Neuronal stem cell (in vitro differentiated cells): Measurements from ENCODE around the gene TBX19. TPM values are rescaled to one million over a fixed set of nuclear protein-coding genes. Genes with fewer than 3 reads are reported as not detected.

ENCODE experiments used
- DNase-seq: peaks from one replicate; pipeline ENCODE4 v3.0.0-alpha.2; 2013; ENCODE audit warnings: low spot score
- H2AFZ ChIP-seq: one replicate; pipeline ENCODE4 v1.6.1; 2013; ENCODE audit warnings: mild to moderate bottlenecking, low read length, inconsistent platforms
- H2AK5ac ChIP-seq: 2 replicates; pipeline ENCODE4 v1.6.1; 2013; ENCODE audit warnings: low read depth, mild to moderate bottlenecking, inconsistent platforms, low read length, moderate library complexity, mixed read lengths
- H2BK120ac ChIP-seq: 2 replicates; pipeline ENCODE4 v1.6.1; 2013; ENCODE audit warnings: low read depth, mild to moderate bottlenecking, inconsistent platforms, low read length, moderate library complexity, mixed read lengths
- H2BK12ac ChIP-seq: one replicate; pipeline ENCODE4 v1.6.1; 2013; ENCODE audit warnings: low read length, inconsistent platforms
- H2BK15ac ChIP-seq: 2 replicates; pipeline ENCODE4 v1.6.1; 2013; ENCODE audit warnings: mild to moderate bottlenecking, low read length, inconsistent platforms, mixed read lengths
- H2BK5ac ChIP-seq: one replicate; pipeline ENCODE4 v1.6.1; 2013; ENCODE audit warnings: inconsistent platforms, mild to moderate bottlenecking, low read length, moderate library complexity
- H3K14ac ChIP-seq: one replicate; pipeline ENCODE4 v1.6.1; 2013; ENCODE audit warnings: low read length, inconsistent platforms
- H3K18ac ChIP-seq: 2 replicates; pipeline ENCODE4 v1.6.1; 2013; ENCODE audit warnings: low read length, inconsistent platforms
- H3K23ac ChIP-seq: 2 replicates; pipeline ENCODE4 v1.6.1; 2013; ENCODE audit warnings: low read depth, mild to moderate bottlenecking, mixed read lengths, low read length, inconsistent platforms; ENCODE audit not compliant: poor library complexity
- H3K27ac ChIP-seq: replicated peaks from 3 replicates; pipeline ENCODE4 v1.5.1; 2013; ENCODE audit warnings: low read length, inconsistent platforms
- H3K27me3 ChIP-seq, 3 experiments: 2 replicates each; pipeline ENCODE4 v1.6.1; 2013; ENCODE audit warnings: low read length in 3 of 3, mild to moderate bottlenecking in 2 of 3, inconsistent platforms in 1 of 3, low read depth in 1 of 3, mixed read lengths in 1 of 3, moderate library complexity in 1 of 3; ENCODE audit not compliant: control insufficient read depth in 3 of 3, insufficient read depth in 3 of 3
- H3K36me3 ChIP-seq, 2 donors: replicated peaks in 1 of 2; 2 replicates each; pipeline ENCODE4 v1.6.1; 2013; ENCODE audit warnings: low read length in 2 of 2; ENCODE audit not compliant: control insufficient read depth in 2 of 2, insufficient read depth in 2 of 2
- H3K4ac ChIP-seq: 2 replicates; pipeline ENCODE4 v1.6.1; 2013; ENCODE audit warnings: inconsistent platforms, mild to moderate bottlenecking, low read length, moderate library complexity
- H3K4me1 ChIP-seq, 2 donors: 1 replicate in 1 of 2; 2 replicates in 1 of 2; pipeline ENCODE4 v1.6.1; 2013; ENCODE audit warnings: low read length in 2 of 2, low read depth in 1 of 2; ENCODE audit not compliant: control insufficient read depth in 2 of 2, insufficient read depth in 1 of 2
- H3K4me2 ChIP-seq: one replicate; pipeline ENCODE4 v1.6.1; 2013; ENCODE audit warnings: mild to moderate bottlenecking, low read length, inconsistent platforms; ENCODE audit not compliant: insufficient read depth, poor library complexity, severe bottlenecking
- H3K4me3 ChIP-seq, 2 donors: 2 replicates each; pipeline ENCODE4 v1.5.1; 2013; ENCODE audit warnings: low read length in 2 of 2, mild to moderate bottlenecking in 2 of 2, inconsistent platforms in 1 of 2, moderate library complexity in 1 of 2
- H3K79me1 ChIP-seq: one replicate; pipeline ENCODE4 v1.6.1; 2013; ENCODE audit warnings: low read depth, mild to moderate bottlenecking, inconsistent platforms, low read length, moderate library complexity
- H3K9ac ChIP-seq: one replicate; pipeline ENCODE4 v1.6.1; 2013; ENCODE audit warnings: mild to moderate bottlenecking, low read depth, low read length, inconsistent platforms; ENCODE audit not compliant: poor library complexity
- H3K9me3 ChIP-seq, 2 donors: replicated peaks in 1 of 2; 2 replicates each; pipeline versions ENCODE3 to v1.6.1; 2013; ENCODE audit warnings: low read length in 2 of 2, mild to moderate bottlenecking in 2 of 2, inconsistent platforms in 1 of 2, low read depth in 1 of 2, mixed read lengths in 1 of 2, moderate library complexity in 1 of 2; ENCODE audit not compliant: control insufficient read depth in 2 of 2, insufficient read depth in 1 of 2
- H4K8ac ChIP-seq: one replicate; pipeline ENCODE4 v1.6.1; 2013; ENCODE audit warnings: low read depth, mild to moderate bottlenecking, inconsistent platforms, low read length, moderate library complexity
- H4K91ac ChIP-seq: one replicate; pipeline ENCODE4 v1.6.1; 2013; ENCODE audit warnings: low read length, low read depth, mild to moderate bottlenecking, inconsistent platforms; ENCODE audit not compliant: poor library complexity
- WGBS, 2 donors: extraction: QIAGEN DNeasy Blood & Tissue Kit; methylation state at CpG; one replicate each; pipeline ENCODE4 v1.1.7; 2013; ENCODE audit warnings: missing lambda C conversion rate in 2 of 2, mixed read lengths in 1 of 2; ENCODE audit not compliant: insufficient read length in 2 of 2, insufficient replicate concordance in 1 of 2; ENCODE audit errors: extremely low coverage in 2 of 2; 5-methylcytosine and 5-hydroxymethylcytosine counted together
- polyA plus RNA-seq, 2 experiments: library from polyadenylated mRNA; stranded (reverse); fragments of 200-250 nt; gene quantifications; one replicate each; pipeline ENCODE4 v1.2.3, GENCODE V29; 2013

TBX19 gene
- 1.2 TPM for polyA plus RNA-seq (2013, experiment 1 of 2)
- 1.3 TPM for polyA plus RNA-seq (2013, experiment 2 of 2)

- Histone ChIP-seq H2BK12ac (no peak within 1 kb of the TSS), H3K4me2 (no peak within 1 kb of the TSS), H2AK5ac (no peak within 1 kb of the TSS), H3K4ac (no peak within 1 kb of the TSS), H3K23ac (no peak within 1 kb of the TSS), H3K4me3 (no peak within 1 kb of the TSS), H2BK120ac (peak within 1 kb of the TSS; percentile 22), H3K9me3 (no peaks in the 10 kb centered on the region), H3K36me3 (no peaks in the 10 kb centered on the region), H4K8ac (no peak within 1 kb of the TSS), H3K14ac (no peak within 1 kb of the TSS), H2BK5ac (no peak within 1 kb of the TSS), H3K9ac (no peak within 1 kb of the TSS), H3K4me1 (no peaks in the 10 kb centered on the region), H3K27me3 (no peaks in the 10 kb centered on the region), H4K91ac (no peak within 1 kb of the TSS), H2AFZ (no peak within 1 kb of the TSS), H3K18ac (no peak within 1 kb of the TSS), H3K79me1 (no peaks in the 10 kb centered on the region), H3K27ac (no peak within 1 kb of the TSS), H2BK15ac (no peak within 1 kb of the TSS)
- no peak for DNase-seq
- WGBS, 2 donors = no CpG with 5 or more reads among the region's 7 CpGs
Observed at GRCh38 chr1:168280296-168280927, at the start of gene TBX19. Gene TBX19 (plus strand): TSS chr1:168280877. CDS start chr1:168281091, 214 bp downstream.

- Histone ChIP-seq H2BK120ac (no peak overlapping the region), H3K4me2 (no peak overlapping the region), H3K9ac (no peak overlapping the region), H3K23ac (no peak overlapping the region), H3K4ac (no peak overlapping the region), H4K91ac (no peak overlapping the region), H3K9me3 (no peaks in the 10 kb centered on the region), H3K27ac (no peak overlapping the region), H3K79me1 (no peaks in the 10 kb centered on the region), H2BK15ac (no peak overlapping the region), H3K27me3 (no peaks in the 10 kb centered on the region), H3K36me3 (peaks cover 8 to 94% of the 10 kb centered on the region in 2 donors), H3K18ac (no peak overlapping the region), H4K8ac (no peak overlapping the region), H2AFZ (no peak overlapping the region), H2AK5ac (no peak overlapping the region), H2BK5ac (no peak overlapping the region), H3K4me3 (no peak overlapping the region), H3K14ac (no peak overlapping the region), H2BK12ac (no peak overlapping the region), H3K4me1 (no peaks in the 10 kb centered on the region)
- no peak for DNase-seq
- WGBS, 2 donors = no CpG with 5 or more reads among the region's 8 CpGs
Observed at GRCh38 chr1:168234846-168235547, 45.7 kb upstream of the TBX19 start.

- H3K14ac ChIP-seq = no peak overlapping the region
- peaks cover 8 to 95% of the 10 kb centered on the region in 2 donors for H3K36me3 ChIP-seq
- H3K4me3 ChIP-seq = no peak overlapping the region
- no peak overlapping the region for H2BK120ac ChIP-seq
- no peak overlapping the region for H2AK5ac ChIP-seq
- H2BK12ac ChIP-seq = no peak overlapping the region
- no peak overlapping the region for H4K91ac ChIP-seq
- H3K9me3 ChIP-seq = no peaks in the 10 kb centered on the region
- H3K27me3 ChIP-seq = no peaks in the 10 kb centered on the region
- no peaks in the 10 kb centered on the region for H3K79me1 ChIP-seq
- H3K23ac ChIP-seq = no peak overlapping the region
- H3K27ac ChIP-seq = no peak overlapping the region
- H3K18ac ChIP-seq = no peak overlapping the region
- no peak overlapping the region for H3K4me2 ChIP-seq
- no peak overlapping the region for H3K4ac ChIP-seq
- no peak for DNase-seq
- no peak overlapping the region for H4K8ac ChIP-seq
- no peak overlapping the region for H2BK5ac ChIP-seq
- H3K9ac ChIP-seq = no peak overlapping the region
- no peaks in the 10 kb centered on the region for H3K4me1 ChIP-seq
- H2BK15ac ChIP-seq = no peak overlapping the region
- H2AFZ ChIP-seq = no peak overlapping the region
Observed at GRCh38 chr1:168235548-168235885, 45.2 kb upstream of the TBX19 start.

- H3K14ac ChIP-seq = no peak overlapping the region
- no peak overlapping the region for H3K9ac ChIP-seq
- no peak overlapping the region for H2BK5ac ChIP-seq
- H3K27me3 ChIP-seq = no peaks in the 10 kb centered on the region
- H2BK120ac ChIP-seq = no peak overlapping the region
- 100% methylated on average over 1 of the region's 3 CpGs; no CpG with 5 or more reads in 1 of the 2 donors for WGBS, 2 donors
- H3K23ac ChIP-seq = no peak overlapping the region
- H3K27ac ChIP-seq = no peak overlapping the region
- no peak overlapping the region for H4K8ac ChIP-seq
- no peak overlapping the region for H2AFZ ChIP-seq
- H2BK15ac ChIP-seq = no peak overlapping the region
- H2BK12ac ChIP-seq = no peak overlapping the region
- H3K9me3 ChIP-seq = no peaks in the 10 kb centered on the region
- no peak overlapping the region for H3K18ac ChIP-seq
- H3K4ac ChIP-seq = no peak overlapping the region
- H4K91ac ChIP-seq = no peak overlapping the region
- no peak overlapping the region for H3K4me3 ChIP-seq
- DNase-seq = no peak
- H3K36me3 ChIP-seq = peaks cover 7 to 95% of the 10 kb centered on the region in 2 donors
- no peaks in the 10 kb centered on the region for H3K79me1 ChIP-seq
- H2AK5ac ChIP-seq = no peak overlapping the region
- no peak overlapping the region for H3K4me2 ChIP-seq
- H3K4me1 ChIP-seq = no peaks in the 10 kb centered on the region
Observed at GRCh38 chr1:168235937-168236336, 44.7 kb upstream of the TBX19 start.
